ENCODE measurements around the gene NRCAM.

Gene NRCAM

DNA sequence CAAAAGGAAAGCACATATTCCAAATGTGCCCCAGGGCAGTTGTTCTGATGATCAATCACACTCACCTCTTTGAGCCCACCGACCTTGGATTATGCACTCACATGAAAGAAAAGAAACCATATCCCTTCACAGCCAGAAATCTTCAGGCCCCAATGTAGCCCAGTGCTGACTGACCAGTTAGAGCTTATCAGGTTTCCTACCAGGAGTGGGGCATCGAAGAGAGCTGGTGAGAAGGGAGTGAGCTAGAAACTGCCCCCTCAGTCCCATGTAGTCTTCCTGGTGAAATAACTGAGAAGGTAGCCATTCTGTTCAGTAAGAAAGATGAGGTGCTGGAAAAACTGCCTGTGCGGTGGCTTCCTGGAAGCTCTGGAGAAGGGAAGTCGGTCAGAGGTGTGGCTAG lies 32.2 kb downstream of the NRCAM start:
- no peak for DNase-seq (ENCODE audit: low read depth)

DNA sequence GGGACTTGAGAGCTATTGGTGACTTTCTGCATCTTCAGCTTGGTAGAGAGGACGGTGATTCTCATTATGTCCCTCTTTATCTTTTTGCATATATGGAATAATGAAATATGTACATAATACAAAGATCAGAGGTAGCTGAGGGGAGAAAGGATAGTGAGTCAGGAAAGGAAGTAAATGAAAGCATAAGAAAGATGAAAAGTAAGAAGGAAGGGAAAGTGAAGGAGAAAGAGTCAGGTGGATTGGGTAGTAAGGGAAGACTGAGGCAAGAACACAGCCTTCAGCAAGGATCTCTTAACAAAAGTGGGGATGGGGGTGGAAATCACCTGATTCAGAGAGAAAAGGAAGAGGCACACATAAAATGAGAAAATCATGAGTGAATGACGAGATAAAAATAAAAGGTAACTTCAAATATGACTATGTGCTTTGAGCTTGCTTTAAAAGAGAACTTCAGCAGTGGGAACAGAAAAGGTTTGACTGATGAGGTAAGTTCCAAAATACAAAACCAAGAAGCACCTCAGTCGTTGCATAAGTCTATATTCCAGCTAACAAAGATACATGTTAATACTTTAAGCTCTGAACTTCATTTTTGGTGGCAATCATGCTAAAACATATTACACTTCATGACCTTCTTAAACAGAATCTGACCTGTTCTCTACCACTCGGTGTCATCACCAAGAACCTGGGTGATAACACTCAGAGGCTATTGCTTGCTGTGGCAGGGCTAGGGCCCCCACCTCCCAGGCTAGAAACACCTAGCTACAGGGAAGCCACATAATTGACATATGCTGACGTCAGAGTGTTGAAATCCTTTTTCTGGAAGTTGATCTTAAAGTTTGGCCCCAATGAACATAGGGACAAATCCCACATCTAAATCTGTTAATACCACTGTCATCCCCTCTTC lies 32.9 kb downstream of the NRCAM start:
- DNase-seq (ENCODE audit: low read depth): no peak

DNA sequence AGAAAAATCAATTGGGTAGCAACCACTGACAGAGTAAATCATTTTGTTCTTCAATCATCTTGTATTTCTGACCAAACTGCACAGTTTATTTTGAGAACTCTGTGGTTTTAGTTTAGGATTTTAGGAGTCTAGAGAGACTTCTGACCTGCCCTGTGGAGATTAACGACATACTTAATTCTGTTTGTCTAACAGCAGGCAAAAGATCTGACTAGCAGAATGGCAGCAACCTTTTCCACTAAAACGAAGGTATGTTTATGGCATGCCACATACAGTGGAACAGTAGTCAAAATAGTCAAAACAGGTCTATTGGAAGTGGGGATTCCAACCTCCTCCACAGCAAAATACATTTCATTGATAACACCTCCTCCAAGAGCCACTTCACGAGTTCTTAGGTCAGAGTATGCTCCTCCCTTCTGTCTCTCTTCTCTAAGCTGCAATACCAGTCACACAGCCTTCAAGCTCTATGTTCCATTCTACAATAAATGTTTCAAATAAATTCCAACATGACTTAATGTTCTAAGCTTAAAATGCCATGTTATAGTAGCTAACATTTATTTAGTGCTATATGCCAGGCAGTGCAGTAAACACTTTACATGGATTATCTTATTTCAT lies 34.4 kb downstream of the NRCAM start:
- DNase-seq (ENCODE audit: low read depth): no peak

DNA sequence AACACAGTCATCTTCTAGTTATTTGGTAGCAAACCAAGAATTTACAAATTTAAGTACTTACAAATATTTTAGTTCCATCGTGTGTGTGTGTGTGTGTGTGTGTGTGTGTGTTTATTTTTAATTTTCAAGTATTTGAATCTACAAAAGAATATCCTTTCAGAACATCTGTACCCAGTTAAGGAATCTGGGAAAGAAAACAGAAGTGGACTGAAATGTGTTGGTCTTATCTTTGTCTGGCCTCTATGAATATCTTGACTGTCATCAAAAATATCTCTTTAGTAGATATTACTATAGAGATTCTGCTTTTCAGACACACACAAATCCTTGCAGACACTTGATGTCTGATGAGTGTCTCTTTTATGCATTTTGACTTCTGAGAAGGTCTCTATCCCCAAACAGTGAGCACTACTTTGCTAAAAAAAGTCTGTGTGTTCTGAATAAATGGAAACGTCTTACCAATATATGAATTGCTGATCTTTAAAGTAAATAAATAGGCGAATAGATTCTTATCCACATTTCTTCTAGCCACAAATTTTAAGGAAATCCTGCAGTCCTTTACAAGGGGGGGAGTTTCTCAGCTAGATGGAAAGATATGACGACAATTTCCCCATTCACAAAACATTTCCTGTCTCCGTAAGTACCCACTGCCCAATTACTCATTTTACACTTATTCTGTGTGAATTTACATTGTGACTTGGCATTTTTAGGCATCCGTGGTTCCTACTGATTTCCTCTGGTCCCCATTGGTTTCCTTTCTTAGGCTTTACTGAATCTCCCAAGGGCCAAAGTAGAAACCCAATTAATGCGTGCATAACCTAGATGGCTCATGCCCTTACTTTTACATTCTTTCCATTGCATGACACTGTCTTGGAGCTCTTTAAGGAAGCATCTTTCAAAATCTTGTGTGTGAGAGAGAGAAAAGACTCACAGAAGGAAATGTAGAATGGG lies 36.0 kb downstream of the NRCAM start:
- no peak for DNase-seq (ENCODE audit: low read depth)

DNA sequence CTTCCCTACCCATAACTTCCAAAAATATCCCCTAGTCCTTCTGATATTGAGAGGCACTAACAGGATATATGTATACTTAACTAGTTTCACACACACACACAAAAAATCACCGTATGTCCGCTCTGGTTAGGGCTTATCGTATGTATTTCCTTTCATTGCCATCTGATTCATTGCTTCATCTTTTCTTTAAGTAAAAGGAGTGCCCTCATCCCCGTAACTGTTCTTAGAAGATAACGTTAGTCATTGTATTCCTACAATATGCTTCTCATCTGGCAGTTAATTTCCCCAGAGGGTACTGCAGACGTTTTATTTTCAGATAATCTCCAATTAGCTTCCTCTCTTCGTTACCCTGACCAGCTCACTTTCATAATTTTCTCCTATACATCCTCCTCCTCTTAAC lies 37.3 kb downstream of the NRCAM start:
- no peak for DNase-seq (ENCODE audit: low read depth)

DNA sequence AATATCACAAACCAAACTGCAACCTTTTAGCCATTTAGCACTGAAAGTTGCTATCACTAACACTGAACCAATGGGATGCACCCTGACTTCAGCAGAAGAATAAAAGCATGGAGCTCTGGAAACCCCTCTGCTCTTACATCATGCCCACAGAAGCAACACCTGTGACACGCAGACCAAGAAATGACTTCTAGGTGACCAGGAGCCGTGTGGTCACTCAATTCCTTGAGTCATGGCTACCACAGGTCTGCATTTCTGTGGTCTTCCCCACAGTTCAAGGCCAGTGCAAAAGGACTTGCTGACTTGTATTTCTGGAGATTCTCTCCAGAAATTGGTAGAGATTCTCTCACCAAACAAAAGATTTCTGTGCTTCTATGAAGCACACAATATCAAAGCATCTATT lies 38.3 kb downstream of the NRCAM start:
- no peak for DNase-seq (ENCODE audit: low read depth)

DNA sequence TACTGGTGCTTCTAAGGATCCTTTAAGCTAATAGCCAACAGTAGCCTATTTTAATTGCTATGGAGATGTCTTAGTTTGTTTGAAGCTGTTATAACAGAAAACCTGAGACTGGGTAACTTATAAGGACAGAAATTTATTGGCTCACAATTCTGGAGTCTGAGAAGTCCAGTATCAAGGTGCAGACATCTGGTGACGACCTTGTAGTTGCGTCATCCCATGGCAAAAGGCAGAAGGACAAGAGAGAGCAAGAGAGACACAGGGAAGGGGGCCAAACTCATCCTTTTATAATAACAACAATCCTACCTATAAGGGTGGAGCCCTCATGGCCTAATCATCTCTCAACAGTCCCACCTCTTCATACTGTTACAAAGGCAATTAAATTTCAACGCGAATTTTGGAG lies 39.1 kb downstream of the NRCAM start:
- DNase-seq (ENCODE audit: low read depth): no peak

DNA sequence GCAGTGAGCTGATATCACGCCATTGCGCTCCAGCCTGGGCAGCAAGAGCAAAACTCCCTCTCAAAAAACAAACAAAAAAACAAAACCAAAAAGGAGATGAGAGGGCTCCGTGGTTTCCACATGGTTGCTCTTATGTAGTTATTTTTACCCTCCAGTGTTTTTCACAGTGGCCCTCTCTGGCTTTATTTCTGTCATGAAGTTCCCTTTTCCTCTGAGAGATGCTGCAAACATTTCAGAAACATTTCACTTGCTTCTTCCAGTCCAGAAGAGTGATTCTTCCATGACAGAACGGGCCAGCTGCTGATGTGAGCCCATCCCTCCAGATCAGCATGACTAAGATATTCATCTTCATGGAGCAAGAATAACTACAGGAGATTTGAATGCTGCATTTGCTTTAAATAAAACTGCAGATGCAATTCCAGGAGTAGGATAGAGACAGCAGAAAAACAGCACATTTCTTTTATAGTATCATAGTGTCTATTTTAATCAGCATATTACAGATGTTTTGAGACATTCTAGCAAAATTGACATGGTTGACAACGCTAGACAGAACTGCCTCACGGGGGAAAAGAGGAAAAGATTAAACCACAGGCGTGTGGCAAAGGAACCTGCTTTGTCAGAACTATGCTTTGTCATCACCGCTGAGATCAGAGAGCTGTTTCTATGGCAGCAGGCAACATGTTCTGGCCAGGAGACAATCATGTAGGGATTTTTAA lies 40.3 kb downstream of the NRCAM start:
- peak; percentile 72 for DNase-seq (ENCODE audit: low read depth)

DNA sequence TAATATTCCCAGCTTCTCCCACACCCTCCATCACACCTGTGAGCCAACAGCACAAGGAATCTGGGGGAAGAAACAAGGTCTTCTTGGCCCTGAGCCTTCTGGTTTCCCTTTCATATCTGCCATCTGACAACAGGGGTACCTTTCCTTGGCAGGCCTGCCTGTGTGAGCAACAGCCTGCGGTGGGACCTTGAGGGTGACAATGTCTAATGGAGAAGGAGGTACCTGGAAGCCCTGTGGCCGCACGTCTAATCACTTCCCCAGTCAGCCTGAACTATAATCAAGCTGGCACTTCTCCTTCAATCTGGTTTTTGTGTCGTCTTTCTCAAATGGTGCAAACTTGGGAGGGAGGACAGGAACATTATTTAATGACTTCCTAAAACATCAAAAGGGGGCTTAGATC lies 41.2 kb downstream of the NRCAM start:
- no peak for DNase-seq (ENCODE audit: low read depth)

DNA sequence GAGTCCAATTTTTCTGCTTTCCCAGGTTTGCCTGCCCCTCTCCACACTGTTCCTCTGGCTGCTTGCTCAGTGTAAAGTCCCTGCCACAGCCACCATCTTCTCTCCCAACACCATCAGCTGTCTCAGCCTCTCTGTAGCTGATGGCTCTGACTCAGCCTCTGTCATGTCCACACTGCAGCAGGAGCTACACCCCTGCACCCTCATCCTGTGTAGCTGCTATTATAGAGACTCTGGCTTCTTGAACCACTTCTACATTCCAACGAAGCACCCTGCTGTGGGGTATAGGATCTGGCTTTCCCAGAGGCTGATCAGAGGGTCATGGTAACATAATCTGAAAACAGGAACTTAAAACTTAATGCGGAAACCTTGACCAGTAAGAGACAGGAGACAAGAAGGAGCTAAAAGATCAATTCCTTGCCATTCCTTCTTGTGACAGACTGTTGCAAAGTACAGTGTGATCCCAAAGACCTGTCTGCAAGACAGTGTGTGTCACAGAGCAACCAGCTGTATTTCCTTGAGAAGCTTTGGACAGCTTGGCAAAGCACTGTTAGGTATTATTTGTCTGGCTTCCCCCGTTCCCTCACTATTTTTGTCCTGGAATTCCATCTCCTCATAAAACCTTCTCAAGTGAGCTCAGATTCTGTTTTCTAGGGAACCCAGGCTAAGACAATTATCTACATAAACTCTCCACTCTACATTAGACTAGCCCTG lies 42.3 kb downstream of the NRCAM start:
- peak; percentile 67 for DNase-seq (ENCODE audit: low read depth)

DNA sequence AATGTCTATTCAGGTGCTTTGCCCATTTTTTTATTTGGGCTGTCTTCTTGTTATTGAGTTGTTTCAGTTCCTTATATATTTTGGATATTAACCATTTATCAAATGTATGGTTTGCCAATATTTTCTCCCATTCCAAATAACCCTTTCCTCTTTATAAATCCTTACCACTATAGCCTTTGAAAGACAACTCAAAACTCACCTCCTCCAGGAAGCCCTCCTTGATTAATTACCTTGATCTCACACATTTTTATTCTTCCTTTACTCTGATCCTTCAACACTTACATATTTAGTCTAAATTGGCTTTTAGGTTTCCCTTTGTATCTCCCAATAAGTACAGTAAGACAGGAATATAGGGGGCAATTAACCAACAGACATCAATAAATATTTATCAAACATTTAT lies 42.9 kb downstream of the NRCAM start:
- DNase-seq (ENCODE audit: low read depth): no peak

DNA sequence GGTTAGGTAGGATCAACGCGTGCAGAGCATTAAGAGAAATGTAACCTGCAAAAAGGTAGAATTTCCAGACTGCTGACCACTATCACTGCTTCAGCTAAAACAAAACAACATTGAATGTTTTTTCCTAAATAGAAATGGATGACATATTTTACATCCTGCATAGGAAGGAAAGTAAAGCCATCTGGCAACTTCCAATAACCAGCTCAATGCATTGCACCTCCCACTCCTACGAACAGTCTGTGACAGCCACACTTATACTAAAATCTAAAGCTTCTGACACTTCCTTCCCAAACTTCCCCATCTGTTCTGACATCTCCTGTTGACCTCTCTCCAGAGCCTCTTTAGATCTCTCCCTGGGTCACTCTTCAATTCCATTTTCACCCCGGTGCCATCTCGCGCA lies 47.1 kb downstream of the NRCAM start:
- DNase-seq (ENCODE audit: low read depth): no peak

DNA sequence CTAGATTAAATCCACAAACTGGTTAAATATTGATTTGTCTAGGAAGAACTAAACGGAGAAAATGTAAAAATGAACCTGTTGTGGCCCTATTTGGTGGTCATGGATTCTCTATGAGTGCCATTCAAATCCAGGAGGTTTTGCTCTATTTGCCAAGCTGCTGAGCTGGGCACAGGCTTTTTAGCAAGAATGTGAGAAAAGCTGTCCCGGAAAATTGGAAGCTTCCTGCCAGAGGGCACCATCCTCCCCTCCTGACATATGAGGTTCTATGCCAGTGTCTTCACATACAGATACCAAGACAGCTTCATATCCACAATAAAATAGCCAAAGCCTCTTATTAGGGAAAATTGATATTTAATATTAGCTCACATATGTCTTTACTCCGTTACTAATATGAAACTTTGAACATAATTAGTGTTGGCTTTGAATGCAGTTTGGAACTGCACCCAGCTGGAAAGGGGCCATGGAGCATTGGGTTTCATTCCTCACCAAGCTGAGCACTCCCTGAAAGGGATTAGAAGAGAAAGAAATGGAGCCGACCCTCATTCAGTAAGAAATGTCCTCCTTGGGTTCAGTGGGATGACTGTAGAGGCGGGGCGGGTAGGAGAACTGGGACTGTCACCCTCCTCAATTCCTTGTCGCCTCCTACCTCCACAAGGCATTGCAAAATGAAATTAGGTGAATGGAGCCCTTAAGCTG lies 47.8 kb downstream of the NRCAM start:
- no peak for DNase-seq (ENCODE audit: low read depth)

DNA sequence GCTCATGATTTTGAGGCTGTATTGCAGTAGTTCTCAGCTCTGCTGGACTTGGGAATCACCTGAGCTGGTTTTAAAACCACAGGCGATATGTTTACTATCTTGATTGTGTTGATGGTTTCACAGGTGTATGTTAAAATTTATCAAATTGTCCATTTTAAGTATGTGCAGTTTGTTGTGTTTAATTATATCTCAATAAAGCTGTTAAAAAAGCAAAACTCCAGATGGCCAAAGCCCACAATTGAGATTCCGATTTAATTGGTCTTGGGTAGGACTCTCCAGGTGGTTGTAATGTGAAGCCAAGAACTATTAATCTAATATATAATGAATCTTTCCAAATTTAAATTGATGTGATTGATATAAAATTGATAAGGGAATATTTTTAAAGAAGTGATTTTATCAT lies 48.6 kb downstream of the NRCAM start:
- DNase-seq (ENCODE audit: low read depth): no peak

DNA sequence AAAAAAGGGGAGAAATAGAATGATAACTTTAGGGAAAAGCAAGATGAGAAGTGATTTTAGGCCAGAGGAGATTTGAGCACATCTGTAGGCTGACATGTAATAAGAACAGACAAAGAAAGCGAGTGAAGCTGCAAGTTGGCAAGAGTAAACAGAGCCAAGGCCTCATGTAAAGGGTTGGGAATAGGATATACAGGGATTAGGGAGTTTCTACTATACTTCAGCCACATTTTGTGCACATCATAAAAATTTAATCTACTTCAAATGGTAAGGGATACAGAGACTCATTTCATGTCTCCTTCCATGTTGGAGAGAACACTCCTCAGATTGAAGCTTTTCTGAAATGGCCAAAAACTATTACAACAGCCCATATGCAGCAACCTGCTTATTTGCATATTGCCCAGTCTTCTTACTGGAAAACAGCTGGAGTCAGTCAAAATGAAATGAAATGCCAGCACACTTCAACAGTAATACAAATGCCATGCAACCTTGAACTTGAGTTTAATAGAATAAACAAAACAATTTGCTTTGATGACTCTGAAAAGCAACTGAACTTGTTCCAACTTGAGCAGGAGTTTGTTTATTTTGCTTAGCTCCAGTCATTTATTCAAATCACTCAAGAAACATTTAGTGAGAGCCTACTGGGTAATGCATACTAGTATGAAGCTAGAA lies 49.9 kb downstream of the NRCAM start:
- DNase-seq (ENCODE audit: low read depth): peak; percentile 64

DNA sequence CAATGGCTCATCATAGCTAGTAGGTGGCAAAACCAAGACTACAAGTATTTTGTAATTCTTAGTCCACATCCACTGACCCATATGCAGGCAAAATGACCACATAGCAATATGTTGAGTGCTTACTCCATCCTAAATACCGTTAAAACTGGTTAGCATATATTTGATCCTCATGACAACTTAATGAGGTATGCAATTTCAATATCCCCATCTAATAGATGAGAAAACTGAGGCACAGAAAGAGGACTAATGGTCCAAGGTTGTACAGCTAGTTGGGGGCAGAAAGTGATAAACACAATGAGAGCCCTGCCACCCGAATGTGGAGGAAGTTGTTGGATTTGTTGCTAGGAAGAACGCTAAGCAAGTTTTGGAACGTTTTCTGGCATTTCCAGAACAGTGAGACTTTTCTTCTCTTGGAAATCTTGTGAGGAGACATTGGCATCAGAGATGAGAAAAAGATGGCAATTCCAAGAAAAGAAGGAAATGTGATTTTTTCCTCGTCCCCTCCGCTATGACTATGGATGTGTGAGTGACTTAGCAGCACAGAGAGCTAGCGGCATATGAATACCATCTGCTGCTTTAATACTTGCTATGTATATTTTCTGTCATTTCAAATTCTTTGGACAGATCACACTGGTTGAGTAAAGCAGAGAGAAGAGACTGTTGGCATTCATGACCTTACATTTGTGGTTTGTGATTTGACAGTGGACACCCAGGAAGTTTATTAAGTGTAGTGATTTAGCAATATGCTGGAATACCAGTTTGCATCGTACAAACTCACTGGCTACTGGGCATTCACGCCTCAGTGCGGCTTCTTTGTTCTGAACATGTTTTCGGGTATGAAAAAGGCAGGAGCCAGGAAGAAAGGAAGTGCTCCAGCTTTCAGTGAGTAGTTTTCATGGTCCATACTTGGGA lies 51.5 kb downstream of the NRCAM start:
- no peak for DNase-seq (ENCODE audit: low read depth)

DNA sequence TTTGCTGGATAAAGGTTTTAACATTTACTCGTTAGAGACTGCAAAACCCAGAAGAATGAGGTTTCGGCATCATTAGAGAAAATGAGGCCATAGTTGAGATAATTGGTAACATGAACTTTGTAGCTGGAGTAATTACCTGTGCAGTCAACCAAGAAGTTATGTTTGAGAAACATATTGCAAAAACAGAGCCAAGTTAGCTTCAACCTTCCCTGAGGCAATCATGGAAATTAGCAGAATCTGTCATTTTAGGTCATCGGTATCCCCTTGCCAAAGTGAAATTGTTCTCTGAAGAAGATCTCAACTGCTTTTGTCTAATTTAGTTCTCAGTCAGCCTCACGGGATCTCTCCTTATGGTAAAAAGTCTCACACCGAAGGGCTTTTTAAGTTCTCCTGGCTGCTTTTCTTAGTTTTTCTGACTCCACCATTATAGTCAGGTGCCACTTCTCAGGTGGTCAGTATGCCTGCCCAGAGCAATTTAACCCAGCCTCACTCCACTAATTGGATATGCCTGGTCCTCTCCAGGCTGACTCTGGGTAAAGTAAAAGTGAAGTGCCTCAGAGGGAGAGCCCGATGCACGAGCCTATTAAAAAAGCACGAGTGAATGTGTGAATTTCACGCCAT lies 52.5 kb downstream of the NRCAM start:
- DNase-seq (ENCODE audit: low read depth): no peak

DNA sequence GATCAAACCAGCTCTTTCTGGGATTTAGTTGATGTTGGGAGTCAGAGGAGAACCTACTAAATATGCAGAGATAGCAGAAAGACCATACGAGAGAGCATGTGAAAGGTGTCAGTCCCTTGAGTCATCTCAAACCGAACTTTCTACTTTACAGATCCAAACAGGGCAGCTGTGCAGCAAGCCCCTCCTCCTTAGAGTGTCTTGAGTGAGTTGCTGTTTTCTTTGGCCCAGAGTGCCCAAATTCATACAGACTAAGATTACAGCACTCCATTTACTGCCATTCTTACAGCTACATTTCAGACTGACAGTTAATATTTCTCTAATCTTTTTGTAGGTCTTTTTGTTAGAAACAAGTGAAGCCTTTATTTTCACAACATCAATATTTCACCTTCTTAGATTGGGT lies 53.4 kb downstream of the NRCAM start:
- DNase-seq (ENCODE audit: low read depth): peak; percentile 40

DNA sequence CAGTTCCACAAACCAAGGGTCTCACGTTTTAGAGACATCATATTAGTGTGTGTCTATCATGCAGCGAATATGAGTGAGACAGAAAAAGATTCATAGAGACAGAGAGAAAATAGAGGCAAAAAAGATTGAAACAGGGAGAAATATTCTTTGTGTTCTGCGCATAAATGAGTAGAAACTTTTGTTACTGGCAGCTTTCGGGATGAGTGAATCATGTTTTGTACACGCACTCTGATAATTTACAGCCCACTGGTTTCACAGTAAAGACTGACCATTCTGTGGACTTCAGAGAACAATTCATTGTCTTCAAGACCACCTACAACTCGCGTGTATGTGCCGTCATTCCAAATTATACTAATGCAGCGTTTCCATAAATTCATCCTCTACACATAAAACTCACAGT lies 60.2 kb downstream of the NRCAM start:
- DNase-seq (ENCODE audit: low read depth): no peak

Measured in iris pigment epithelial cell (primary cell).